ENCODE data around the gene GPR37L1.

- no peak for TF ChIP-seq ZBTB33 (IDR thresholded peaks at IDR 0.05)
- TF ChIP-seq REST (IDR thresholded peaks at IDR 0.05) = no peak
- no peak for TF ChIP-seq CTCF (IDR thresholded peaks at IDR 0.05; ENCODE audit: low read depth, low read length, missing input control)
- no peak for TF ChIP-seq TAF1 (conservative IDR thresholded peaks at IDR 0.05)
Observed at GRCh38 chr1:202179828-202180750, 57.4 kb downstream of the GPR37L1 start.
